Type B pancreatic cell (in vitro differentiated cells): Measurements from ENCODE around the gene VPS4A. TPM values are rescaled to one million over a fixed set of nuclear protein-coding genes. Genes with fewer than 3 reads are reported as not detected.
A peak's percentile ranks its signal among the peaks of the same experiment; 100 is the strongest.

ENCODE experiments used
- DNase-seq: peaks from one replicate; pipeline ENCODE4 v3.0.0; 2021; ENCODE audit warnings: mixed read lengths; ENCODE audit not compliant: unreplicated experiment; ENCODE audit errors: extremely low spot score
- H3K27ac Mint-ChIP-seq: 2 replicates; pipeline ENCODE4 v1.8.0; 2021; ENCODE audit warnings: mild to moderate bottlenecking, mixed read lengths
- H3K27me3 Mint-ChIP-seq: 2 replicates; pipeline ENCODE4 v1.8.0; 2021; ENCODE audit warnings: mixed read lengths
- H3K36me3 Mint-ChIP-seq: 2 replicates; pipeline ENCODE4 v1.8.0; 2021; ENCODE audit warnings: mixed read lengths
- H3K4me1 Mint-ChIP-seq: one replicate; pipeline ENCODE4 v1.8.0; 2021; ENCODE audit warnings: mixed read lengths; ENCODE audit not compliant: unreplicated experiment
- H3K4me3 Mint-ChIP-seq: 2 replicates; pipeline ENCODE4 v1.8.0; 2021; ENCODE audit warnings: mild to moderate bottlenecking, mixed read lengths
- H3K9me3 Mint-ChIP-seq: 2 replicates; pipeline ENCODE4 v1.8.0; 2021; ENCODE audit warnings: mixed read lengths
- long read RNA-seq: library from polyadenylated mRNA; unstranded; transcript quantifications from one replicate; pipeline ENCODE4 v2.0.0, GENCODE V29; 2020
- total RNA-seq: library from RNA; stranded (reverse); gene quantifications from 2 replicates; pipeline ENCODE4 v1.2.1, GENCODE V29; 2021; ENCODE audit warnings: low replicate concordance
- TF ChIP-seq, protein P1 (sequence below): fragments of 200-600 bp; sonication (generic); conservative IDR thresholded peaks from 2 replicates; pipeline ENCODE4 v1.5.0; 2021; ENCODE audit warnings: antibody characterized with exemption, mild to moderate bottlenecking

VPS4A gene
- 23.2 and 31.2 TPM in 2 replicates for total RNA-seq
- long read RNA-seq, full-length matches to known transcripts, result 9 of 23 reads
- long read RNA-seq, partial matches to known transcripts, result 11 of 23 reads
- long read RNA-seq, other reads (novel, unspliced or antisense), result 3 of 23 reads

- DNase-seq, result peak; percentile 98
- Mint-ChIP-seq H3K4me3 (peak within 1 kb of the TSS; percentile 98), H3K27ac (peak within 1 kb of the TSS; percentile 93), H3K27me3 (no peaks in the 10 kb centered on the region), H3K36me3 (peaks cover 6% of the 10 kb centered on the region), H3K4me1 (peaks cover 20% of the 10 kb centered on the region), H3K9me3 (no peaks in the 10 kb centered on the region)
- TF ChIP-seq, protein P1, sequence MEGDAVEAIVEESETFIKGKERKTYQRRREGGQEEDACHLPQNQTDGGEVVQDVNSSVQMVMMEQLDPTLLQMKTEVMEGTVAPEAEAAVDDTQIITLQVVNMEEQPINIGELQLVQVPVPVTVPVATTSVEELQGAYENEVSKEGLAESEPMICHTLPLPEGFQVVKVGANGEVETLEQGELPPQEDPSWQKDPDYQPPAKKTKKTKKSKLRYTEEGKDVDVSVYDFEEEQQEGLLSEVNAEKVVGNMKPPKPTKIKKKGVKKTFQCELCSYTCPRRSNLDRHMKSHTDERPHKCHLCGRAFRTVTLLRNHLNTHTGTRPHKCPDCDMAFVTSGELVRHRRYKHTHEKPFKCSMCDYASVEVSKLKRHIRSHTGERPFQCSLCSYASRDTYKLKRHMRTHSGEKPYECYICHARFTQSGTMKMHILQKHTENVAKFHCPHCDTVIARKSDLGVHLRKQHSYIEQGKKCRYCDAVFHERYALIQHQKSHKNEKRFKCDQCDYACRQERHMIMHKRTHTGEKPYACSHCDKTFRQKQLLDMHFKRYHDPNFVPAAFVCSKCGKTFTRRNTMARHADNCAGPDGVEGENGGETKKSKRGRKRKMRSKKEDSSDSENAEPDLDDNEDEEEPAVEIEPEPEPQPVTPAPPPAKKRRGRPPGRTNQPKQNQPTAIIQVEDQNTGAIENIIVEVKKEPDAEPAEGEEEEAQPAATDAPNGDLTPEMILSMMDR, result peak; percentile 89
Observed at GRCh38 chr16:69310653-69311532, at the start of gene VPS4A. Gene VPS4A, plus strand, starts transcription at chr16:69311350. Its CDS starts 162 bp downstream, at chr16:69311512.

DNA sequence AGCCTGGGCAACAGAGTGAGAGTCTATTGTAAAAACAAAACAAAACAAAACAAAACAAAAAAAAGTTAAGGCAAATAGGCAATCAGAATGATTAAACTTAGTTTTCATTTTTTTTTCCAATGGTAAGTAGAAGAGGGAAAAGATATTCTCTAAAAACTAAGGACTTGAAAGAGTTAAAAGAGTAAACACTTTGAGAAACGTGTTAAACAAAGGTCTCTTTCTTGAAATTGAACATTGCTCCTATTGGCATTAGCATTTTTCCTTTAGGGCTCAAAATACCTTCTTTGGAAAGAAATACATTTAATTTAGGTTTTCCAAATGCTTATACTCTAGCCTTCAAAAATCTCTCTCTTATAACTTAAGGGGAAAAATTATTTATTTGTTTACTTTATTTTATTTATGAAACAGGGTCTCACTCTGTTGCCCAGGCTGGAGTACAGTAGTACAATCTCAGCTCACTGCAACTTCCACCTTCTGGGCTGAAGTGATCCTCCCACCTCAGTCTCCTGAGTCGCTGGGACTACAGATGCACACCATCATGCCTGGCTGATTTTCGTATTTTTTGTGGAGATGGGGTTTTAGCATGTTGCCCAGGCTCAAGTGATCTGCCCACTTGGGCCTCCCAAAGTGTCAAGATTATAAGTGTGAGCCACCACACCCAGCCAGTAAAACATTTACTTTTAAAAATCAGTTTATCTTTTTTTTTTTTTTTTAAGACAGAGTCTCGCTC lies 44.7 kb upstream of the VPS4A start:
- TF ChIP-seq, protein P1, result no peak
- no peak for DNase-seq
- H3K9me3 Mint-ChIP-seq, result no peaks in the 10 kb centered on the region
- H3K4me3 Mint-ChIP-seq, result no peak overlapping the region
- H3K4me1 Mint-ChIP-seq, result no peaks in the 10 kb centered on the region
- H3K27ac Mint-ChIP-seq, result no peak overlapping the region
- peaks cover 23% of the 10 kb centered on the region for H3K36me3 Mint-ChIP-seq
- no peaks in the 10 kb centered on the region for H3K27me3 Mint-ChIP-seq

- Mint-ChIP-seq H3K9me3 (no peaks in the 10 kb centered on the region), H3K4me3 (no peak overlapping the region), H3K27ac (no peak overlapping the region), H3K36me3 (peaks cover 21% of the 10 kb centered on the region), H3K4me1 (no peaks in the 10 kb centered on the region), H3K27me3 (no peaks in the 10 kb centered on the region)
- DNase-seq, result no peak
- TF ChIP-seq, protein P1, result no peak
Observed at GRCh38 chr16:69267633-69268032, 43.5 kb upstream of the VPS4A start.

GRCh38 chr16:69270395-69270794 lies 40.8 kb upstream of the VPS4A start:
- Mint-ChIP-seq H3K4me3 (no peak overlapping the region), H3K27ac (no peak overlapping the region), H3K27me3 (no peaks in the 10 kb centered on the region), H3K4me1 (peaks cover 2% of the 10 kb centered on the region), H3K36me3 (peaks cover 19% of the 10 kb centered on the region), H3K9me3 (no peaks in the 10 kb centered on the region)
- no peak for DNase-seq
- TF ChIP-seq, protein P1, result no peak

DNA sequence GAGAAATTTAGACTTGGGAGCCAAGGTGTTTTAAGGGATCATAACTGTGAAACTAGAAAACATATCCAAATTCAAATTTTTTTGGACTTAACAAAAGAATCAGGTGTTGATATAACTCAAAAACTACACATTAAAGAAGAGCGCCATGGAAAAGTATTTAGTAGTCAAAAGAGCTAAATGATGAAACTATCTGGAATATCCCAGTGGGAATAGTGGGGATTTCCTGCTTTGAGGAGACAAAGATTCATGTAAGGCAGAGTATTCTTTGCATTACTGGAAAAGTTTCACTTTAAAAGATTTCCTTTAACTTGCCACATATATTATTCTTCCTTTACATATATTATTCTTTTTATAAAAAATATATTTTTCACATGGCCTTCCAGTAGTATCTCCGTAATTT lies 40.3 kb upstream of the VPS4A start:
- no peak overlapping the region for H3K4me3 Mint-ChIP-seq
- peaks cover 19% of the 10 kb centered on the region for H3K36me3 Mint-ChIP-seq
- H3K27me3 Mint-ChIP-seq, result no peaks in the 10 kb centered on the region
- no peak overlapping the region for H3K27ac Mint-ChIP-seq
- TF ChIP-seq, protein P1, result no peak
- H3K9me3 Mint-ChIP-seq, result no peaks in the 10 kb centered on the region
- peaks cover 6% of the 10 kb centered on the region for H3K4me1 Mint-ChIP-seq
- DNase-seq, result no peak
